SK-MEL-5 (cell line): ENCODE results near the gene MOCOS. TPM values are rescaled to one million over a fixed set of nuclear protein-coding genes. Genes with fewer than 3 reads are reported as not detected.

Experiments used
- DNase-seq: peaks from one replicate; pipeline ENCODE4 v3.0.0-alpha.2; 2016; ENCODE audit warnings: low read depth, low spot score
- in situ Hi-C: cut with HindIII; loops from 2 replicates; pipeline ENCODE4 v1.10.0; 2016; ENCODE audit warnings: low sequenced_read_pairs, high pct_unique_total_duplicates, low pct_unique_long_range_greater_than_20kb
- total RNA-seq: library from RNA; depleted of rRNA; stranded (reverse); fragments of >200 nt; shearing (Covaris generic); gene quantifications from 2 replicates; pipeline ENCODE4 v1.2.3, GENCODE V29; 2014

Gene MOCOS
- total RNA-seq, 1 experiment from 2014 or later: 30.0 TPM

DNA sequence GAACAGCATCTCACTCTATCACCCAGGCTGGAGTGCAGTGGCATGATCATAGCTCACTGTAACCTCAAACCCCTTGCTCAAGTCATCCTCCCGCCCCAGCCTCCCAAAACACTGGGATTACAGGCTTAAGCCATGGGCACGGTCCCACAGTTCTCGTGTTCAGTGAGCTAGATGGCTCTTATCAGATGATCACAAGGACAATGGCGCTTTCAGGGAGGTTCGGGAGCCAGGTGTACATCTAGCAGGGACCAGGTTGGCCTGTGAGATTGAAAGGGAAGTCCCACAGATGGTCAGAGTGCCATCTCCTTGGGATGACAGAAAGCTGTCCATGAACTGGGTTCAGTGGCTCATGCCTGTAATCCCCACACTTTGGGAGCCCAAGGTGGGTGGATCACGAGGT, 96.2 kb downstream of the MOCOS start:
- DNase-seq: no peak
- in situ Hi-C loops: no loop called here

- DNase-seq: no peak
- in situ Hi-C loops: no loop called here
These were observed 97.0 kb downstream of the MOCOS start for GRCh38 chr18:36284268-36284667.

DNA sequence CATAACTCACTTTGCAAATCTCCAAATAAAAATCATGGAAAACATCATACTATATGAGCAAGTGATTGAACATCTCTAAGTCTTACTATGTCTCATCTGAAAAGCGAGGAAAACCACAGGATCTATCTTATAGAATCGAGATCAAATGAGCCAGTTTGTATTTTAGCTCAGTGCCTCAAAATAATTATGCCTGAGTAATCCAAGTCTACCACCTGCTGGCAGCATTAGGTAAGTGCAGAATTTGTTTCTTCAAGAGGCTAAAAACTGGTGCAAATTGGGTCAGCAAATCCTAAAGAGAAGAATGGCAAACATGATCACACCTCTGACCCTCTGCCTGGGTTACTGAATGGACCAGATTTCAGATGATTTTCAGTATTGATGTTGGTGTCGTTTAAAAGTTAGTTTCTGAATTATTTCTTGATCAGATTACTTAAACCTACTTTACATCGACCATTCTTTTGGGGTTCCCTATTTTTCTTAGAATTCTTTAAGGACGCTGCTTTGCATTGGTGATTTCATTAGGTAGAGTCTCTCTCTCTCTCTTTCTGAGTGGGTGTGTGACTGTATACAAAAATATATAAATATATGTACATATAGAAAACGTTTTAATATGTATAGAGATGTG, 97.5 kb downstream of the MOCOS start:
- peak; percentile 76 for DNase-seq
- in situ Hi-C loops: no loop called here

DNA sequence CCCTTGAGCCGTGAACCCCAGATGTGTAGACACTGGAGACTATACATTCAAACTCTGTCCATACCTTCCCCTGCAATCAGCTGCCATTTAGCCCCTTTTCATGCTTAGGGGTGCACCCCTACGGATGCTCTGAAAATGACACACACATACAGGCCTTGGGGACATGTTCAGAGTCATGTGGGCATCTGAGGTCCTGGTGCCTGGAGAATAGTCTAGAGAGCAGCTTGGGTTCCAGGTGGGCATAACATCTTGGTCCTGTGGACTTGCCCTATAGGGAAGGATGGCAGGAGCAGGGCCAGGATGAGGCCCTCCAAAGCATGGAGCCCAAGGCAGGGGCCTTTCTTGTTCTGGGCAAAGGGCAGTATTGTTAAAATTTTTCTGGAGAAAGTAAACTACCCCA, 100.4 kb downstream of the MOCOS start:
- in situ Hi-C loops: no loop called here
- DNase-seq: no peak

GRCh38 chr18:36288689-36289088, 101.4 kb downstream of the MOCOS start:
- no peak for DNase-seq
- in situ Hi-C loops: no loop called here

GRCh38 chr18:36294031-36294430, 106.7 kb downstream of the MOCOS start:
- in situ Hi-C loops: no loop called here
- DNase-seq: no peak

DNA sequence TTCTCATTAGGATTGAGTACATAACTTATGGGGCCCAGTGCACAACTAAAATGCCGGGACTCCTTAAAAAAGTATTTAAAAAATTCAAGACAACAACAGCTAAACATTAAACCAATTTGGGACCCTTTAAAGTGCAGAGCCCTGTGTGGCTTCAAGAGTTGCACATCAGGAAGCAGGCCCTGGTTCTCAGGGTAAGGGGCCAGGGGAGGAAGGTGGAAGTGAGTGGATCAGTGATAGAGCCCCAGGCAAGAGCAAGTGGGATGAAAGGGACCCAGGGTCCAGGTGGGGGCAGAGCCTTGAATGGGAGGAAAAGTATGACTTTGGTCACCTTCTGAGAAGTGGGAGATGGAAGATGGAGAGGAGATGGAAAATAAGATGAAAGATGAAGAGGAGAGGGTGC, 107.9 kb downstream of the MOCOS start:
- in situ Hi-C loops: no loop called here
- DNase-seq: no peak

GRCh38 chr18:36295880-36296301, 108.6 kb downstream of the MOCOS start:
- no peak for DNase-seq
- in situ Hi-C loops: no loop called here

DNA sequence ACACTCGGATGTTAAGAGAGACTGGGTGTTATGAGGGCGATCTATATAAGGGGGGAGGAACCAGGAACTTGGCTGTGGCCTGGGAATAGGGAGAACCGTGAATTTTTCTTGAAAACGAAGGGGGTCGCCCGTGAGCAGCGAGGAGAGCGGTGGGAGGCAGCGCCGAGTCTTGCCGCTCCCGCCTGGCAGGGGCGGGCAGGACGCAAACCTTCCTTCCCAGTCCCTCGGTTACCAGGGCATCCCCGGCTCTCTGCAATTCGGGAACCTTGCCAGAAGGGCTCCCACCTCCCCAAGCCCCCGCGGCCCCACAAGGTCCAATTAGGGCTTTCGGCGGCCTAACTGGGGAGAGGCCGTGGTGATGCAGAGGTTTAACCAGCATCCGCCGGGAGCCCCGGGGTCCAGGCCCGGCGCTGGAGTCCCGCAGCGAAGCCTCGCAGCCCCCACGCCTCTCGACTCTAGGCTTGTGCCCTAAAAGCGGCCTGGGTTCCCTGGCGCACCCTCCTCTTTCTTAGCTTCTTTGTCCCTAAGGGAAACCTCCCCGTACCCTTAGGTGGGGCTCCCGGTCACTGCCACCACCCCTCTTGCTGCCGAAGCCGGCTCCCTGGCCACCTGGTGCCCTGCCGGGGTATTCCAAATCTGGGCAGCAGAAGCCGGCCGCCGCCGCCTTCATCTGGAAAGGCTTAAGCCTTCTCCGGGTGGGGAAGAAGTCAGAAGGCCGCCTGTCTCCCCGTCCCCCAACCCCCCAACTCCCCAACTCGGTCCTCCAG, 109.5 kb downstream of the MOCOS start:
- in situ Hi-C loops: no loop called here
- peak; percentile 66 for DNase-seq

- in situ Hi-C loops: no loop called here
These were observed 110.3 kb downstream of the MOCOS start, which contains the start of gene FHOD3 for GRCh38 chr18:36297417-36298125. FHOD3 (plus strand) TSS chr18:36297713; CDS start chr18:36297836, 123 bp downstream.

GRCh38 chr18:36298126-36298741, 110.9 kb downstream of the MOCOS start:
- DNase-seq: no peak
- in situ Hi-C loops: no loop called here

More at GRCh38 chr18:36297417-36298125, 110.3 kb downstream of the MOCOS start, which contains the start of gene FHOD3:
- DNase-seq: peak; percentile 31

- in situ Hi-C loops: no loop called here
- no peak for DNase-seq
These were observed 111.7 kb downstream of the MOCOS start for GRCh38 chr18:36299015-36299414.

DNA sequence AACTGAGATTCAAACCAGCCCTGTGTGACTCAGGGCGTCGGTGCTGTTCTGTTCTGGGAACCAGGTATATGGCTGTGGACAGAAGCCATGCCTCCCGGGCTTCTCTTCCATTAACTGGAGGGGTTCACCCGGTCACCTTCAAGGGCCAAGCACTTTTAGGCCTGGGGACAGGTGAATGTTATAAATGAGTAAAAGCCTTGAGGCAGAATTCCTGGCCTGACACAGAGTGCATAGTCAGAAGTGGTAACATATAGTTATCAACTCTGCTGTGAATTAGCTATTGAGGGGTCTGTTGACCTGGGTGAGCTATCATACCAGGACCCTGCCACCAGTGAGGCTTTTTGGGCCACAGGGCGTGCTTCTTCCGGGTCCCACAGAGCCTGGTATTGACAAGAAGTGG, 112.9 kb downstream of the MOCOS start:
- in situ Hi-C loops: no loop called here
- no peak for DNase-seq

DNA sequence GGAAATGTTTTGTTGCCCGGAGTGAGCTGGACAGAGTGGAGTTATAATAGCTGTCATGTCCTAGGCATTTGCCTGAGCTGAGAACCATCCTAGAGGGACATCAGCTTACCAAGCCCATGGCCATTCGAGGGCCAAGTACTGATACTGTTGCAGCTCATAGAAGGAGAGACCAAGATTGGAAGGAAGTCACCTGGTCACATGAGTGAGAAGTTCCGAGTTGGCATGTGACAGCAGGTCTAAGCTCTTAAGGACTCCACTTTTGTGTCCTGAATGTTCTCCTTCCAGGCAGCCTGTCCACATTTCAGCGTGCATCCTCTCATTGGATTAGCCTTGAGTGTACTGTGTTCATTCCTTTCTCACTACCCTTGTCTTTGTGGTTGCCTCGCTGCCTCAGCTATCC, 114.6 kb downstream of the MOCOS start:
- in situ Hi-C loops: no loop called here

DNA sequence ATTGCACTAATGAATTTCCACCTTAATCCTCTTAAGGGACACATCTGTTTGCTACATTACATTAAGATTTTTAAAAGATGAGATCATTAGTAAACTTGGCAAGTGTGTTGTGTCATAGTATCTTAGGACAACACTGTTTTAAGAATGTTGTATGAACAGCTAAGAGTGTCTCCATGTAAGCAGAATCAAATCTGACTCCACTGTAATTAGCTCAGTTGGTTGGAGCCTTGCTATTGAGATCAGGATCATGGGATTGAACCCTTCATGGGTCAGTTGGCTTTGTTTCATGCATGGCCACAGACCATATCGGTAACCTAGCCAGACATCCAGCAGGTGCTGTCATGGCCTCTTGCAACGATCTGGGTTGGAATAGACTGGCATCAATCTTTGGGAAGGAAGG, 115.4 kb downstream of the MOCOS start:
- no peak for DNase-seq
- in situ Hi-C loops: no loop called here

More for the DNA sequence above, 114.6 kb downstream of the MOCOS start:
- no peak for DNase-seq

- DNase-seq: no peak
- in situ Hi-C loops: no loop called here
These were observed 116.0 kb downstream of the MOCOS start for GRCh38 chr18:36303211-36303844.

DNA sequence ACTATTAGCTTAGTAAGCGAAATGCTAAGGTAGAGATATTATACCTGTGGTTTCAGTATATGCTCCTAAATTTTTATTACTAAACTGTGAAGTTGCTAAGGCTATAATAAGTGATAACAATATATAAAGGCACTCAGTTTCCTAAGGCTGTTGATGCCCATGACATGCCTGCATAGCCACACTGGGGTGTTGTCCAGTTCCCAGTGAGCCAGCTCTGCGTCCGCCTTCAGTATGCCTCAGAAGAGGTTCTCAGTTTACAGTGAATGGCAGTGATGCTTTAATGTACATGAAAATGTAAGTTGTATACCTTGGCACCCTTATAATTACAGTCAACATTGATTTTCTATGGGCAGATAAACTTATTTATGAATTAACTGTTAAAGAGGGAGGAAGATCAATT, 117.4 kb downstream of the MOCOS start:
- in situ Hi-C loops: no loop called here
- no peak for DNase-seq

DNA sequence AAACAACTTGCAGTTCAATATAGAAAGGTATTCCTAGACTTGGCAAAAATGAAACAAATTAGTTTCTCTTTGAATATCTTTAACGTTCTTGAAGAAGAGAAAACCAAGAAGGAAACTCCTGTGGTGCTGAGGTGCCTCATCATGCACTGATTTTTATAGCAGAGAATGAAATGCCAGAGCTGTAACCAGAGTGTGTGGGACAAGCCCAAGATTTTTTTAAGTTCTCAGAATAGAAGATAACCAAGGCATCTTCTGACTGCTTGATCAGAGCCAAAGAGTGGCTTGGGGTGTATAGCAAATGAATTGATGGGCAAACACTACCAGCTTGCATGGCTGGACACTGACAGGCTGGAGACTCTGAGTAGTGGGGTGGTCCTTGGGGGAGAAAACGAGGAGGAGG, 118.1 kb downstream of the MOCOS start:
- no peak for DNase-seq
- in situ Hi-C loops: no loop called here
